Measurements from ENCODE around the gene ENDOV.

ENDOV gene

DNA sequence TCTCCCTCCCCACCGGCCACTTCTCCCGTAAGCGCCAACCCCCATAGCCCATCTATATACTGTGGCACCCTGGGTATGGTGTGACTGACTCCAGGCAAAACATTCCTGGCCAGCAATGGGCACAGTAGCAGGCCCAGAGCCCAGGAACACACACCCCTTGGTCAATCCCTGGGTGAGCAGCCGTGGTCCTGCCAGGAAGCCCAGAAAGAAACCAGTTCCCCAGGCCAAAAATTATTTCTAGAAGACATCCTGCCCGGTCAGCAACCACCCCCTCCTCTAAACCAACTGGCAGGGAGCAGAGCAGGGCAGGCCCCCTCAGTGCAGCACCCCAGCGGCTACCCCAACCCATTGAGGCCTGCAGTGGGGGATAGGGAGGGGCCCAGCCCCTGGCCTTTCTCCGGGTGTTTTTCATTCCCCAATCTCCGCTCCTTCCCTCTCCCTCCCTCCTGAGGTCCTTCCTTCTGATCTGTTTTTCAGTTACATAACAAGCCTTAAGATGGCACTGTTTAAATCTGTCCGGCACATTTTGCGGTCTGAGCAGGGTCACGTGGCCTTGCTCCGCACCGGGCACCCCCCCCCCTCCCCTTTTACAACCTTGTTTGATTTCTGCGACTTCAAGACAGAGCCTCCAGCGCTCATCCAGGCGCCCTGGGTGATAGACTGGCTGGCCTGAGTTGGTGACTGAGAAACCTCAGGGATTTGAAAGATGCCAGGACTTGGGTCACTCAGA lies 59.4 kb downstream of the ENDOV start:
- Histone ChIP-seq H4K20me1 (ENCODE audit: insufficient read depth) (no peaks in the 10 kb centered on the region), H3K4me3 (IDR thresholded peaks at IDR 0.05; ENCODE audit: insufficient read depth, low read depth, low read length) (no peak overlapping the region), H3K27me3 (ENCODE audit: insufficient read depth, low read depth) (peaks cover 74% of the 10 kb centered on the region), H3K79me2 (ENCODE audit: insufficient read depth, low read depth) (no peaks in the 10 kb centered on the region), H3K4me1 (ENCODE audit: low read depth, poor library complexity, severe bottlenecking) (no peaks in the 10 kb centered on the region), H2AFZ (ENCODE audit: low read depth) (no peak overlapping the region), H3K4me2 (no peak overlapping the region), H3K27ac (no peak overlapping the region), H3K36me3 (ENCODE audit: insufficient read depth) (no peaks in the 10 kb centered on the region), H3K9ac (no peak overlapping the region)
- TF ChIP-seq, protein P1, sequence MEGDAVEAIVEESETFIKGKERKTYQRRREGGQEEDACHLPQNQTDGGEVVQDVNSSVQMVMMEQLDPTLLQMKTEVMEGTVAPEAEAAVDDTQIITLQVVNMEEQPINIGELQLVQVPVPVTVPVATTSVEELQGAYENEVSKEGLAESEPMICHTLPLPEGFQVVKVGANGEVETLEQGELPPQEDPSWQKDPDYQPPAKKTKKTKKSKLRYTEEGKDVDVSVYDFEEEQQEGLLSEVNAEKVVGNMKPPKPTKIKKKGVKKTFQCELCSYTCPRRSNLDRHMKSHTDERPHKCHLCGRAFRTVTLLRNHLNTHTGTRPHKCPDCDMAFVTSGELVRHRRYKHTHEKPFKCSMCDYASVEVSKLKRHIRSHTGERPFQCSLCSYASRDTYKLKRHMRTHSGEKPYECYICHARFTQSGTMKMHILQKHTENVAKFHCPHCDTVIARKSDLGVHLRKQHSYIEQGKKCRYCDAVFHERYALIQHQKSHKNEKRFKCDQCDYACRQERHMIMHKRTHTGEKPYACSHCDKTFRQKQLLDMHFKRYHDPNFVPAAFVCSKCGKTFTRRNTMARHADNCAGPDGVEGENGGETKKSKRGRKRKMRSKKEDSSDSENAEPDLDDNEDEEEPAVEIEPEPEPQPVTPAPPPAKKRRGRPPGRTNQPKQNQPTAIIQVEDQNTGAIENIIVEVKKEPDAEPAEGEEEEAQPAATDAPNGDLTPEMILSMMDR (conservative IDR thresholded peaks at IDR 0.05; ENCODE audit: low read depth, low read length), result no peak

DNA sequence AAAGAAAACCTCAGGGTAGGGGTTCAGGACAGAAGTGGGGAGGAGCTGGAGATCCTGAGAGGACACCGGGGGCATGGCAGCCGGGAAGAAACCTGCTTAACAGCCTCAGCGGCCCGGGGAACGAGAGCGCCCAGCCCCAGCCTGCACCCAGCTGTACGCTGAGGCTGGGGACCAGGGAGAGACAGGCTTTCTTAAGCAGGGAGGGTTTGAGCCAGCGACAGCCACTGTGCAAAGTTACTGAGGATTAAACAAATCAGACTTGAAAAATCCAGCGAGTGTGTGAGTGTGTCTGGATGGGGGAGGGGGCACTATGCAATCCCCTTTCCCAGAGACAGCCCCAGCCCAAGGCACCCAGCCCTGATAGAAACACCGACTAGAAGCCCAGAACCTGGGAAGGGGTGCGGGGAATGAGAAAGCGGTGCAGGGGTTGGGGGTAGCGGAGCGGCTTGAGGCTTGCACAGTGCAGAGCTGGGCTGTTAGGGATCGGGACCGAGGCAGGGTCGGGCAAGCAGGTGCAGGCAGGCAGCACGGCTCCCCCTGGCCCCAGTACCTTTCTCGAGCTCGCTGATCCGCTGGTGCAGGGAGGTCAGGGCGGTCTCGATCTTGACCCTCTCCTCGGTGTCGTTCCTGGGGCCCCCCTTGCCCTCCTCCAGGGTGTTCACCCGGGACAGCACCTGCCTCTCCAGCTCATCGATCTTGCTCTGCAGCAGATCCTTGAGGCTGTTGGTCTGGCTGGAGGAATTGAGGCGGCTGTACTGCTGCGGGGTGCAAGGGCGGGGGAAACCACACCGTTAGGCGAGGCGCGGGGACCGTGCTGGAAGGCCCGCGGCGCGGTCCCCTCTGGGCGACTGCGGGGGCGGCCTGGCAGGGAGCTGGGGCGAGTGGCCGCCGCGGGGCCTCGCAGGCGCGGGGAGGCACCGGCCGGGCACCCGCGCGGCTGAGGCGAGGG lies 60.3 kb downstream of the ENDOV start:
- Histone ChIP-seq H3K4me3 (IDR thresholded peaks at IDR 0.05; ENCODE audit: insufficient read depth, low read depth, low read length) (no peak overlapping the region), H3K27ac (no peak overlapping the region), H3K9ac (no peak overlapping the region), H3K79me2 (ENCODE audit: insufficient read depth, low read depth) (no peaks in the 10 kb centered on the region), H2AFZ (ENCODE audit: low read depth) (no peak overlapping the region), H4K20me1 (ENCODE audit: insufficient read depth) (no peaks in the 10 kb centered on the region), H3K4me1 (ENCODE audit: low read depth, poor library complexity, severe bottlenecking) (no peaks in the 10 kb centered on the region), H3K36me3 (ENCODE audit: insufficient read depth) (no peaks in the 10 kb centered on the region), H3K27me3 (ENCODE audit: insufficient read depth, low read depth) (peaks cover 74% of the 10 kb centered on the region), H3K4me2 (no peak overlapping the region)
- TF ChIP-seq, protein P1 (conservative IDR thresholded peaks at IDR 0.05; ENCODE audit: low read depth, low read length), result no peak

DNA sequence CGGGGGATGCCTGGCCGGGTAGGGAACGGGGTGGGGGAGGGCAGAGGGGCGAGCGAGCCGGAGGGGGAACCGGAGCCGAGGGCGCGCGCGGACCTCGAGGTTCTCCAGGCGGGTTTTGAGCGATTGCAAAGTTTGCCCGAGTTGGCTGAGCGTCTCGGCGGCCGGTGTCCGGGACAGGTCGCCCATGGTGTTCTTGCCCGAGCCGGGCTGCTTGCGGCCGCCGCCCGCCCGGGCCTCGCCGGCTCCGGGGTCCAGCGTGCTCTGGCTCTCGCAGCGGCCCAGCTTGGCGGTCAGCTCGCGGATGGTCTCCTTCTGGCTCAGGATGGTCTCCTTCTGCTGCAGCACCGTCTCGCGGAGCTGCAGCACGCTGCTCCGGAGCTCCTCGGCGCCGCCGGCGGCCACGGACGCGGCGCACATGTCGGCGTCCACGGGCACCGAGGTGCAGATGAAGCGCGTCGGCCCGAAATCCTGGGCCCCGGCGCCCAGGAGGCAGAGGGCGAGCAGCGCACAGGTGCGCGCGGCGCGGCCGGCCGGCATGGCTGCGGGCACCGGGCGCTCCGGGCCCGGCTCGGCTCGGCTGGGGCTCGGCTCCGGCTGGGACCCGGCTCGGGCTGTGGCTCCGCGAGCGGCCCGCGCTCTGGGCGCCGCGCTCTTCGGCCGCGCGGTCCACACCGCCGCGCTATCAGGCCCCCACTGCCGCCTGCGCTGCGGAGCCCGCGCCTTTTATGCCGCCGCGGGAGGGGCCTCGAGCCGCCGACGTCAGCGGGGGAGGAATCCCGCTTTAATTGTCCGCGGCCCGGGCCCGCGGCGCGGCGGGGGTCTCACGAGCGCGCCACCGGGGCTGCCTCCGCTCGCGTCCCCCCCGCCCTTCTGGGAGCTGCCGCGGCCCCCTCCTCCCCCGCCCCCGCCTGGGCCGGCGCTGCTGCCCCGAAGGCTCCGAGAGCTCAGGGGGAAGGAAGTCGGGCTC lies 61.2 kb downstream of the ENDOV start, which contains the start of gene NPTX1:
TSS of gene NPTX1 (minus strand) at position 698 of the 967 bp plus-strand sequence. CDS start at position 537, 161 bp downstream.
- Histone ChIP-seq H4K20me1 (ENCODE audit: insufficient read depth) (no peaks in the 10 kb centered on the region), H3K4me2 (no peak within 1 kb of the TSS), H3K27me3 (ENCODE audit: insufficient read depth, low read depth) (peaks cover 74% of the 10 kb centered on the region), H3K27ac (no peak within 1 kb of the TSS), H2AFZ (ENCODE audit: low read depth) (no peak within 1 kb of the TSS), H3K36me3 (ENCODE audit: insufficient read depth) (no peaks in the 10 kb centered on the region), H3K9ac (no peak within 1 kb of the TSS), H3K4me1 (ENCODE audit: low read depth, poor library complexity, severe bottlenecking) (no peaks in the 10 kb centered on the region), H3K79me2 (ENCODE audit: insufficient read depth, low read depth) (no peaks in the 10 kb centered on the region), H3K4me3 (IDR thresholded peaks at IDR 0.05; ENCODE audit: insufficient read depth, low read depth, low read length) (no peak within 1 kb of the TSS)
- TF ChIP-seq, protein P1 (conservative IDR thresholded peaks at IDR 0.05; ENCODE audit: low read depth, low read length), result no peak
